ENCODE data around the gene LCA5. TPM values are rescaled to one million over a fixed set of nuclear protein-coding genes. Genes with fewer than 3 reads are reported as not detected.

The LCA5 gene
- total RNA-seq = 1.3 and 2.5 TPM in 2 replicates

DNA sequence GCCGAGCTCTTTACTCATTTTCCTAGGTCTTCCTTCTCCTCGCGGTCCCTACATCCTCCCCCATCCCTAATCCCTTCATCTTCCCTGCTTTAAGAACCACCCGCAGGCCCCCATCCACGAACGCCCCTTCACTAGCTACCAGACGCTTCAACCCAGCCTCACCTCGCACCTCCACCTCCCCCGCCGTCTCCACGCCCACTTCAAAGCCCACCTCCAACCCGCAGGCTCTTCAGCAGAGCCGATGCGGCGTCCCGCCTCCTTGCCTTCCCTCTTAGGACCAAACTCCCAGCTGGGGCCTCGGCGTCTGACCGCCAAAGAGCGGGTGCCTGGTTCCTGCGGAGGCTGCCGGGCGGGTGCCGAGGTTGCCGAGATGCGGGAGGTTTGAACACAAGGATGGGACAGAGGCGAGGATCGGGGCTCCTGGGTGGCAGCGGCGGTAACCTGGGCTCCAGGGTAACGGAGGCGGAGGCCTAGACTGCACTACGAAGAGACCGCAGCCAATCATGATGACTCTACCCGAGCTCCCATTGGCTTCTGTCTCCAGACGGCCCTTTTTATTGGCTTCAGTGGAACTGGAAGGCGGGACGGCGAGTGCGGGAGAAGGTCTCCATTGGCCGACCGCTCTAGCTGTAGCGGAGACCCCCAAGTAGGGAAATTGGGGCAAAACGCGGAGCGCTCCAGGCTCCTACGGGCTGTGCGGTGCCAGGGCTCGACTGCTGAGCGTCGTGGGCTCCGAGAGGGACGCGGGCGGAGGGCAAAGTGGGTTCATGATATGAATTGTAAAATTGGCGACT is at the start of gene LCA5:
TSS of gene LCA5 (minus strand) at position 477 of the 794 bp plus-strand sequence. CDS start 18,536 bp downstream, outside the sequence.

Other genes with a start within 250 kb of the LCA5 start
- 9.5 and 11.1 TPM in 2 replicates for gene SH3BGRL2, start 93.9 kb upstream of the LCA5 start, total RNA-seq

All from airway epithelial cell (primary cell).